NCI-H1105 treated with DMSO at 0.1 percent for 48 hours (cell line): Measurements from ENCODE around the gene ATP9B.

ENCODE experiments used
- DNase-seq: peaks from one replicate; lab custom pipeline; 2025; lab: John Stamatoyannopoulos, UW

Gene ATP9B

GRCh38 chr18:79380816-79381806 is 311.9 kb downstream of the ATP9B start:
- DNase-seq, result peak; percentile 11

- no peak for DNase-seq
Measured at GRCh38 chr18:79381811-79382311, 312.7 kb downstream of the ATP9B start.

- DNase-seq, result no peak
Measured at GRCh38 chr18:79382681-79383387, 313.6 kb downstream of the ATP9B start.

- DNase-seq, result no peak
Measured at GRCh38 chr18:79383388-79384056, 314.3 kb downstream of the ATP9B start.

- no peak for DNase-seq
Measured at GRCh38 chr18:79384151-79384807, 315.1 kb downstream of the ATP9B start.

GRCh38 chr18:79384834-79385233 is 315.6 kb downstream of the ATP9B start:
- DNase-seq, result no peak

- DNase-seq, result no peak
Measured at GRCh38 chr18:79385326-79385707, 316.1 kb downstream of the ATP9B start.

GRCh38 chr18:79385708-79386341 is 316.6 kb downstream of the ATP9B start:
- DNase-seq, result no peak

- no peak for DNase-seq
Measured at GRCh38 chr18:79386547-79386946, 317.4 kb downstream of the ATP9B start.

GRCh38 chr18:79387214-79387613 is 318.0 kb downstream of the ATP9B start:
- no peak for DNase-seq

GRCh38 chr18:79387615-79388014 is 318.4 kb downstream of the ATP9B start:
- no peak for DNase-seq

GRCh38 chr18:79388043-79388442 is 318.8 kb downstream of the ATP9B start:
- no peak for DNase-seq

- no peak for DNase-seq
Measured at GRCh38 chr18:79389689-79390088, 320.5 kb downstream of the ATP9B start.

GRCh38 chr18:79392226-79392625 is 323.0 kb downstream of the ATP9B start:
- no peak for DNase-seq

GRCh38 chr18:79393181-79393634 is 324.0 kb downstream of the ATP9B start:
- peak; percentile 64 for DNase-seq

GRCh38 chr18:79393635-79394533 is 324.7 kb downstream of the ATP9B start:
- DNase-seq, result peak; percentile 80

- peak; percentile 60 for DNase-seq
Measured at GRCh38 chr18:79394534-79395307, 325.5 kb downstream of the ATP9B start.

- no peak for DNase-seq
Measured at GRCh38 chr18:79395308-79395640, 326.1 kb downstream of the ATP9B start.

GRCh38 chr18:79395761-79396404 is 326.7 kb downstream of the ATP9B start, which contains the start of gene NFATC1:
TSS of gene NFATC1 (plus strand) at chr18:79395930. CDS start at chr18:79396225, 295 bp downstream.
- peak; percentile 55 for DNase-seq
